HEK293 (cell line): ENCODE results near the gene BEND7.
A peak's percentile ranks its signal among the peaks of the same experiment; 100 is the strongest.

Experiments used
- CTCF ChIA-PET: fragments of 350-600 bp; formaldehyde crosslinking; extraction: SDS; loops from one replicate; lab custom pipeline; 2021; ENCODE audit warnings: antibody characterized with exemption; lab: Yijun Ruan, JAX
- POLR2A ChIA-PET: fragments of 300-600 bp; formaldehyde crosslinking; extraction: SDS; loops from one replicate; lab custom pipeline; 2020; ENCODE audit warnings: antibody characterized with exemption, inconsistent platforms; lab: Yijun Ruan, JAX
- H3K27ac ChIP-seq: fragments of 200-500 bp; sonication (Bioruptor generic); 2 replicates; pipeline ENCODE4 v1.5.1; 2014; ENCODE audit warnings: low read depth, low read length, control low read depth, inconsistent platforms; ENCODE audit errors: extremely low read depth
- H3K36me3 ChIP-seq, 2 experiments: fragments of 200-500 bp in 1 of 2; sonication (Bioruptor generic) in 1 of 2; 1 replicate in 1 of 2; 2 replicates in 1 of 2; pipeline ENCODE4 v1.5.1; 2014 to 2017; ENCODE audit warnings: inconsistent platforms in 2 of 2, low read length in 2 of 2; ENCODE audit not compliant: control insufficient read depth in 2 of 2, insufficient read depth in 1 of 2
- H3K4me1 ChIP-seq: fragments of 200-500 bp; sonication (Bioruptor generic); 2 replicates; pipeline ENCODE4 v1.5.1; 2014; ENCODE audit warnings: mild to moderate bottlenecking, low read length, inconsistent platforms; ENCODE audit not compliant: control insufficient read depth, insufficient read depth
- H3K4me3 ChIP-seq: 2 replicates; pipeline ENCODE4 v1.5.1; 2011; ENCODE audit warnings: low read depth, mild to moderate bottlenecking, control low read depth, low read length, moderate library complexity
- H3K9me3 ChIP-seq: fragments of 200-500 bp; sonication (Bioruptor generic); 2 replicates; pipeline ENCODE4 v1.5.1; 2014; ENCODE audit warnings: low read depth, low read length, inconsistent platforms; ENCODE audit not compliant: control insufficient read depth, insufficient read depth
- GLI2 ChIP-seq: fragments of 450-650 bp; formaldehyde crosslinking; IDR thresholded peaks from 2 replicates; pipeline ENCODE4; 2017; ENCODE audit warnings: missing biosample characterization, missing genetic modification characterization, low read depth, borderline replicate concordance
- GLIS1 ChIP-seq: fragments of 450-650 bp; formaldehyde crosslinking; IDR thresholded peaks from 2 replicates; pipeline ENCODE4 v1.5.1; 2016; ENCODE audit warnings: missing biosample characterization, missing genetic modification characterization
- IKZF3 ChIP-seq: fragments of 450-650 bp; IDR thresholded peaks from 2 replicates; pipeline ENCODE4 v1.5.0; 2018; ENCODE audit warnings: missing biosample characterization, mild to moderate bottlenecking, missing genetic modification characterization, moderate library complexity
- PRDM1 ChIP-seq: fragments of 450-650 bp; formaldehyde crosslinking; IDR thresholded peaks from 2 replicates; pipeline ENCODE4; 2016; ENCODE audit warnings: missing biosample characterization, missing genetic modification characterization
- SCRT2 ChIP-seq: fragments of 450-650 bp; formaldehyde crosslinking; IDR thresholded peaks from 2 replicates; pipeline ENCODE4 v1.5.1; 2016; ENCODE audit warnings: missing biosample characterization, missing genetic modification characterization
- YY1 ChIP-seq: fragments of 450-650 bp; formaldehyde crosslinking; IDR thresholded peaks from 2 replicates; pipeline ENCODE4 v1.5.1; 2018; ENCODE audit warnings: missing biosample characterization, missing genetic modification characterization
- ZBTB11 ChIP-seq: fragments of 450-650 bp; formaldehyde crosslinking; conservative IDR thresholded peaks from 2 replicates; pipeline ENCODE4 v1.5.1; 2016; ENCODE audit warnings: low read depth, missing biosample characterization, missing genetic modification characterization
- ZBTB17 ChIP-seq: fragments of 450-650 bp; formaldehyde crosslinking; IDR thresholded peaks from 2 replicates; pipeline ENCODE4 v1.5.1; 2016; ENCODE audit warnings: missing biosample characterization, missing genetic modification characterization
- ZBTB26 ChIP-seq: fragments of 450-650 bp; formaldehyde crosslinking; optimal IDR thresholded peaks from 2 replicates; pipeline ENCODE3; 2016; ENCODE audit warnings: missing biosample characterization, mild to moderate bottlenecking, missing genetic modification characterization
- ZBTB44 ChIP-seq: fragments of 450-650 bp; IDR thresholded peaks from 2 replicates; pipeline ENCODE4 v1.5.1; 2018; ENCODE audit warnings: missing biosample characterization, mild to moderate bottlenecking, missing genetic modification characterization
- ZEB2 ChIP-seq: fragments of 450-650 bp; formaldehyde crosslinking; IDR thresholded peaks from 2 replicates; pipeline ENCODE4 v1.5.1; 2016; ENCODE audit warnings: missing biosample characterization, missing genetic modification characterization
- ZIC2 ChIP-seq: fragments of 450-650 bp; formaldehyde crosslinking; IDR thresholded peaks from 2 replicates; pipeline ENCODE4 v1.5.1; 2016; ENCODE audit warnings: missing biosample characterization, missing genetic modification characterization
- ZNF146 ChIP-seq: fragments of 450-650 bp; formaldehyde crosslinking; IDR thresholded peaks from 2 replicates; pipeline ENCODE4 v1.5.1; 2016; ENCODE audit warnings: missing biosample characterization, missing genetic modification characterization
- ZNF335 ChIP-seq: fragments of 450-650 bp; formaldehyde crosslinking; conservative IDR thresholded peaks from 2 replicates; pipeline ENCODE4 v1.5.1; 2016; ENCODE audit warnings: missing biosample characterization, missing genetic modification characterization
- ZNF398 ChIP-seq: fragments of 450-650 bp; formaldehyde crosslinking; IDR thresholded peaks from 2 replicates; pipeline ENCODE4 v1.5.1; 2017; ENCODE audit warnings: missing biosample characterization, missing genetic modification characterization
- ZNF518A ChIP-seq: fragments of 450-650 bp; formaldehyde crosslinking; conservative IDR thresholded peaks from 2 replicates; pipeline ENCODE4 v1.5.1; 2016; ENCODE audit warnings: low read depth, missing biosample characterization, missing genetic modification characterization
- ZNF654 ChIP-seq: fragments of 450-650 bp; formaldehyde crosslinking; IDR thresholded peaks from 2 replicates; pipeline ENCODE4 v1.5.1; 2016; ENCODE audit warnings: low read depth, missing biosample characterization, missing genetic modification characterization
- ZNF660 ChIP-seq: fragments of 450-650 bp; IDR thresholded peaks from 2 replicates; pipeline ENCODE4 v1.5.1; 2018; ENCODE audit warnings: missing biosample characterization, mild to moderate bottlenecking, missing genetic modification characterization
- ZNF692 ChIP-seq: fragments of 450-650 bp; formaldehyde crosslinking; IDR thresholded peaks from 2 replicates; pipeline ENCODE4 v1.5.1; 2016; ENCODE audit warnings: missing biosample characterization, missing genetic modification characterization
- ZSCAN30 ChIP-seq: fragments of 450-650 bp; IDR thresholded peaks from 2 replicates; pipeline ENCODE4 v1.5.1; 2018; ENCODE audit warnings: missing biosample characterization, mild to moderate bottlenecking, missing genetic modification characterization, moderate library complexity
- ZXDB ChIP-seq: fragments of 450-650 bp; formaldehyde crosslinking; IDR thresholded peaks from 2 replicates; pipeline ENCODE4 v1.5.1; 2016; ENCODE audit warnings: missing biosample characterization, missing genetic modification characterization

BEND7 gene

GRCh38 chr10:13536674-13537366, 8.0 kb upstream of the BEND7 start:
- Histone ChIP-seq H3K9me3 (no peaks in the 10 kb centered on the region), H3K4me1 (no peaks in the 10 kb centered on the region), H3K27ac (no peak overlapping the region), H3K36me3 (no peaks in the 10 kb centered on the region), H3K4me3 (peak overlapping the region; percentile 2; the same call in 1 of the 2 replicates)
- POLR2A ChIA-PET: interaction anchor here (0.5 to 1.4 kb wide), 7 partner anchors 9 to 234 kb away, joined by 3 to 7 read pairs (median 3); partner anchors contain the start of gene PRPF18
- CTCF ChIA-PET: interaction anchor here (0.6 to 5.6 kb wide), 35 partner anchors 9 to 376 kb away, joined by 3 to 84 read pairs (median 4); partner anchors contain the start of gene MCM10
- TF ChIP-seq ZBTB11 (tag by site-specific recombination) (peak; percentile 50), ZNF335 (tag by site-specific recombination) (peak; percentile 32; the same call in 1 of the 2 replicates), ZIC2 (tag by site-specific recombination) (0 out of 2 replicates have a peak, but pooled peaks have one; percentile 10), ZNF398 (tag by site-specific recombination) (peak; percentile 50; the same call in 1 of the 2 replicates), ZBTB17 (tag by site-specific recombination) (peak; percentile 66), GLIS1 (tag by site-specific recombination) (peak; percentile 21; the same call in 1 of the 2 replicates), ZNF146 (no peak), ZNF660 (0 out of 2 replicates have a peak, but pooled peaks have one; percentile 47), ZBTB26 (tag by site-specific recombination) (no peak), ZEB2 (tag by site-specific recombination) (0 out of 2 replicates have a peak, but pooled peaks have one; percentile 26), ZBTB44 (tag by site-specific recombination) (no peak), ZXDB (tag by site-specific recombination) (peak; percentile 43), PRDM1 (tag by site-specific recombination) (no peak), YY1 (tag by site-specific recombination) (peak; percentile 57; the same call in 1 of the 2 replicates), IKZF3 (peak; percentile 90), SCRT2 (tag by site-specific recombination) (peak; percentile 74), ZSCAN30 (tag by site-specific recombination) (peak; percentile 64; the same call in 1 of the 2 replicates), ZNF654 (tag by site-specific recombination) (peak; percentile 89), ZNF518A (tag by site-specific recombination) (0 out of 2 replicates have a peak, but pooled peaks have one; percentile 33), ZNF692 (tag by site-specific recombination) (peak; percentile 53; the same call in 1 of the 2 replicates), GLI2 (tag by site-specific recombination) (no peak)
